HG02678 (cell line): ENCODE data around the gene DDX4.
"Not testable (repeated sequence)": the region's sequence is repeated elsewhere in the genome, so short reads cannot be mapped to it uniquely, and the experiment has no call there.

Source experiments
- ATAC-seq: cut with Tn5 transposase; IDR thresholded peaks from one replicate; pipeline ENCODE4 v1.9.1; 2021; ENCODE audit warnings: mild to moderate bottlenecking, moderate library complexity; ENCODE audit not compliant: unreplicated experiment

The DDX4 gene

DNA sequence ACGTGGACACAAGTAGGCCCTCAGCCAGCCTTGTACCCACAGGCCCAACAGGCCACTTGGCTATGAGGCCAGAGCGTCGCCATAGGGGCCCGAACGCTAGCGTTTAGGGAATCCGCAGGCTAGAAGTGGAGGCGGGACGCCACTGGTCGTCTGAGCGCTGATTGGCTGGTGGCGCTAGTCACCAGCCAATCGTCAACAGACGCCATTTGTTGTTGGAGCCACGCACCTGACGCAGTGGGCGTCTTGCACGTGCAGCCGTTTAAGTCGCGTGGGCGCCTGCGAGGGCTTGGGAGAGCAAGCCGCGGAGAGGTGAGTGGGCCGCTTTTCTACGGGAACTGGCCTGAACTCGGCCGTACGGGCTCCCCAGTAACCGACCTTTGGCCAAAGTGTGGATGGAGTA lies at the start of gene DDX4:
TSS of gene DDX4 (plus strand) at position 269 of the 400 bp plus-strand sequence. CDS start 903 bp downstream, outside the sequence.
- no peak for ATAC-seq

DNA sequence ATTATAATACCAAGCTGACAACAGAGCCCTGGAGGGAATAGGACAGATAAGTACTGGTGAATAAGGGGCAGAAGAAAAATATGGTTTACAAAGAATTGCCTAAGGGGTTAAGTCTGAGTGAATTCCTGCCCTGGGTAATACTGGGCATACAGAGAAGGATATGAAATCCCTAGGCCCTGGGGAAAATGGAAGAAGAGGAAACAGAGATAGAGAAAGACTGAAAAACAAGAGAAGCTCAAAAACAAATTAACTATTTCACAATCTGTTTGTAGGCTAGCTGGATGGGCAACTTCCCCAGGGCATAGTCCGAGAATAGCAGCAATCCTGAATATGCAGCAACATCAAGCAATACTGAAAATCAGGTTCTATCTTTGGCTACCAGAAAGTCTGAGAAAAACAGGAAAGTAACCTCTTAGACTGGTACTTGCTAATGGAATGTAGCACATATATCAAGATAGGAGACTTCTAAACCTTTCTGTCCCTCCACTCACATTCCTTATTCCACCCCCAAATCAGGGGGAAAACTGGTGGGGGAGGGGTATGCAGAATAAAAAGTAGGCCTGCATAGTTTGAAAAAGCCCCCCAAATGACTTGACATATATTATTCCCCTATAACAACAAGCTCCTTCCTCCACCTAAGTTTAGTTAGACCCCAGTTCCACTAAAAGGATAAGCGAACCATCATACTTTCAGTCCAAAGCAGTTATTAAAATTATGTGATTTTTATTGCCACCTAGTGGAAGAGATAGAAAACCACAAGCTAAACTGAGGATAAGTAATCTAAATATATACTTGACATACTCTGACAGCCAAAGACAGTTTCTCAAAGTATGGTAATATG lies 46.4 kb upstream of the DDX4 start:
- no peak for ATAC-seq

DNA sequence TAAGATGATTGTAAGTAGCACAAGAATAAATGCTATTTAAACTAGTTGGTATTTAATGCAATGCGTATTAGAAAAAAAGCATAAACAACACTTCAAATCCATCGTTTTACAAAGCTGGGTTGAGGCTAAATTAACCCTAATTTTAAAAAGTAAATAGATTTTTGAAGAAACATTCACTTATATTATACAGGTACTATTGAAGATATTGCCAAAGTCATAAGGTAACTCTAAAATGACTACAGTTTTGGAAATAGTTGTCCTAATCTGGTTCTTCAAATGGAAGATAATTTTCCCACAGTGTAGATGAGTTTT lies 45.8 kb upstream of the DDX4 start:
- no peak for ATAC-seq

DNA sequence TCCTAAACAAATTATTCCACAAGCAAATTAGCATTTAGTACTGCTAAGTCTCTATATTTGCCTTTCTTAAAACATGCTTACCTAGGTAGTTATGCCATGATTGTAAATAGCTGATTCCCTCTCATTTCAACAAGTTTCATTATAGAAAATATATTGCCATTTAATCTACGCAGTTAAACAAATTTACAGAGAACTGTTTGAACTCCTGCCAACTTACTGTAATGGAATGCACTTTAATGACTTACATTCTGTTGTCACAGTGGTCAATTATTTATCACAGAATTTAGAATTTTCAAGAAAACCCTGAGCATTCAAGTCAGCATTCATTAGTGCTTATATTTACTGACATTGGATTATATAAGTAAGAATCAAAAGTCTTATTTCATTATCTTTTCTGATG lies 45.4 kb upstream of the DDX4 start:
- no peak for ATAC-seq

DNA sequence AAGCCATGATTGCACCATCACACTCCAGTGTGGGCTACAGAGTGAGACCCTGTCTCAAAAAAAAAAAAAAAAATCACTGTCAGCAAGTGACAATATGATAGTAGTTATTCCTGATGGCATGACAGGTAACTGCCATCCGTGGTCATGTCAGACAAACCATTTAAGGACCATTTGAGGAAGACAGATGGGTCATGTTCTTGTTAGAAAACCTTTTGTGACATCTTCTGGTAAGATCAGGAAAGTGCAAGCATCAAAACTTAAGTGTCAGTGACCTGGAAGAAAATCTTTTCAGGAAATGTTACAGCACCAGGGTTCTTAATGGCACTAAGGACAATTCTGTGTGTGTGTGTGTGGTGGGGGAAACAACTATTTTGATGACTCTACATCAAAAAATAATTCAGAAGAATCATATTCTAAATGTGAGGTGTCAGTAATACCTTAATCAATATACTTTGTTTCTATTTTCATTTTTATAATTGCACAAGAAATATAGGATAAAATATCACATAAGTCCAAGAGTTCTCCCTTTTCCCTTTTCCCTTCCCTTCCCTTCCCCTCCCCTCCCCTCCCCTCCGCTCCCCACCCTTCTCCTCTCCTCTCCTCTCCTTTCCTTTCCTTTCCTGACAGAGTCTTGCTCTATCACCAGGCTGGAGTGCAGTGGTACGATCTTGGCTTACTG lies 43.6 kb upstream of the DDX4 start:
- ATAC-seq = no peak

DNA sequence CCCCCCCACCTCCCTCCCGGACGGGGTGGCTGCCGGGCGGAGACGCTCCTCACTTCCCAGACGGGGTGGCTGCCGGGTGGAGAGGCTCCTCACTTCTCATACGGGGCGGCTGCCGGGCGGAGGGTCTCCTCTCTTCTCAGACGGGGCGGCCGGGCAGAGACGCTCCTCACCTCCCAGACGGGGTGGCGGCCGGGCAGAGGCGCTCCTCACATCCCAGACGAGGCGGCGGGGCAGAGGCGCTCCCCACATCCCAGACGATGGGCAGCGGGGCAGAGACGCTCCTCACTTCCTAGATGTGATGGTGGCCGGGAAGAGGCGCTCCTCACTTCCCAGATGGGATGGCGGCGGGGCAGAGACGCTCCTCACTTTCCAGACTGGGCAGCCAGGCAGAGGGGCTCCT lies 41.2 kb upstream of the DDX4 start:
- not testable (repeated sequence) for ATAC-seq

DNA sequence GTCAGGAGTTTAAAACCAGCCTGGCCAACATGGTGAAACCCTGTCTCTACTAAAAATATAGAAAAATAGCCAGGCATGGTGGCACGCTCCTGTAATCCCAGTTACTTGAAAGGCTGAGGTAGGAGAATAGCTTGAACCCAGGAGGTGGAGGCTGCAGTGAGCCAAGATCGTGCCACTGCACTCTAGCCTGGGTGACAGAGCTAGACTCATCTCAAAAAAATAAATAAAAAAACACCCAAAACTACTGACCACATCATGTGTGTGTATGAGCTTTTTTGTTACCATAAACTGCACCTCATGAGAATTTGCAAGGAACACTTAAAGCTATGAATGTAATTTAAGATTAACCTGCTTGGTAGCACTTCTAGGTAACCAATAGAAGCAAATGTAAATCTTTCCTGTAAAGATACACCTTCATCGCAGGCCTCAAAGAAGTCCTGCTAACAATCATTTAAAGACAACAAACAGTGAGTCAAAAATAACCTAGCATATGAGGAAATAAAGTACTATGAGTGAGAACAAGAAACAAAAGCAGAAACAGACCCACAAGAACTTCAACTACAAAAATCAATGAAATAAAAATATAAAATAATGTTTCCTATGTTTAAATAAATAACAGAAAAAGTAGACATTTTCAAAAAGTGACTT lies 38.7 kb upstream of the DDX4 start:
- no peak for ATAC-seq

DNA sequence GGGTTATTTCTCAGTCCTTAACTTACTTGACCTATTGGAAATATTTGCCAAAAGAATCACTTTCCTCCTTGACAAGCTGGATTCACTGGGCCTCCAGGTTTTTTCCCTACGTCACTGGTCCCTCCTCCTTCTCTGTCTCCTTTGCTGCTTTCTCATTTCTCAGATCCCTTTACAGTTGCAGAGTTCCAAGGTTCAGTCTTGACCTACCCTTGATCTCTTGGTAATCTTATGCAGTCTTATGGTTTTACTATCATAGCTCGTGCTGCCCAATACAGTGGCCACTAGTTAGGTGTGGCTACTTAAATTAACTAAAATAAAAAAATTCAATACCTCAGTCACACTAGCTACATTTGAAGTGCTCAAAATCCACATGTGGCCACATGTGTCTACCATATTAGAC lies 37.1 kb upstream of the DDX4 start:
- ATAC-seq = no peak

DNA sequence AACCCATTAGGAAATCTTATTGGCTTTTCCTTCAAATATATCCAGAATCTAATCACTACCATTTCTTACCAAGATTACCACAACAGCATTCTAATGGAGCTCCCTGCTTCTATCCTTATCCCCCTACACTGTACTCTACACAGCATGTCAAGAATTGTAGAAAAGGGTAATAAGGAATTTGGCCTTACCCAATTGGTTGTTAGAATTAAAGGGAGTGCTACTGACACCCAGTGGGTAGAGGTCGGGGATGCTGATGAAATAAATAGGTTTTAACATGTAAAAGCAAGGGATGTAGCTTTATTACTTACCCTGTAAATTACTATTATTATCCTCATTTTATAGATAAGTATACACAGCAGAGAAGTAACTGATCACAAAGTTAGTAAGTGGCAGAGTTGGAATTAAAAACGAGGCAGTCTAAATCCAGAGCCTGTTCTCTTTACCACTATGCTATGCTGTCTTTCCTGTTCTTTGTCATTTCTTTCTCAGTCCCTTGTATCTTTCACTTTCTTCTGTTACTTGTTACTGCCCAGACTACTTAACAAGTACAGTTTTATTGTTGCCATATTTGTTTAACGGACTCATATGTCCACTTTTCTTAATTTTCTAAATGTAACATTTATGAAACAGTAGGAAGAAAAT lies 36.3 kb upstream of the DDX4 start:
- no peak for ATAC-seq

DNA sequence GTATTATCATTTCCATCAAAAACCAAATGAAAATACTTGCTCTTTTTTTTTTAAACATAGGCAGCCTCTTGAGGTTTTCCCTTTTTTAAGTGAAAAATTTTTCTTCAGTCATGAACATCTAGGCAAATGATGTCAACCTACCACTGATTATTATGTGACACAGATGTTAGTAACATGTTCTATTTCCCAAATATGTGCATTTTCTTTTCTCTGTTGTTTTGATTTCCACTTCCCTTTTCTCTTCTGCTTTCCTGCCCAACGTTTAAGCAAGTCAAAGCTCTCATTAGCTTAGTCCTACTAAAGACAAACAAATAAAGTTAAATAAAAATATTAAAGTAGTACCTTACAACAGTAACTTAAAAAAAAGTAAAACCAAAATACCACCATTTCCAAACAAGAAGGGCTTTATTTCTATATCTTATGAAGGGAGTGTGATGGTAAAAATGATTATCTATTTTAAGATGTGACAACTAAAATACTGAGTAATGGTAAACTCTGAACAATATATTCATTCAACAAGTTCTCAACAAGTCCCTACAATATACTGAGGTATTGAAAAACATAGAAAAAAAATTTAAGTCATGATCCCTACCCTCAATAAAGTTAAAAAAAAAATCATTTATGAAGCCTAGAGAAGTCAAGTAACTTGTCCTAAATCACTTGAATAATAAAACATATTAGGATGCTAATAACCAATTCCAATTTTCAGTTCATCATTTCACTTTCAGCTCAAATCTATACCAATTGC lies 35.1 kb upstream of the DDX4 start:
- peak; percentile 50 for ATAC-seq

DNA sequence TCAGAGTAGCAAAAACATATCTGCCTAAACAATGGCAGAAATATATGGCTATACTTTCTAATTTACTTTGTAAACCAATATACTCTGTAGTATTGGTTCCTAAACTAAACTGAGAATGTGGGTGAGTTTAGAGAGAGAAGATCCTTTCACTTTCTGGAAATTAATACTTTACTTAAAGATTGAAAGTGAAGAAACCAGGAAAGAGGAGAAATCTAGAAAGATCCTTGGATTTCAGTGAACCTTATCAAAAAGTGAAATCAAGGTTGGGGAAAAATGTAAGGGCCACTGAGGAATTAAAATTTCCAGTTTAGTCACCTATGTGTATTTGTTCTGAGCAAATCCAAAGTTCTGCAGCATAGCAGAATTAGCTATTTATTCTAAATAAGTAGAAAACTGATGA lies 31.6 kb upstream of the DDX4 start:
- no peak for ATAC-seq

DNA sequence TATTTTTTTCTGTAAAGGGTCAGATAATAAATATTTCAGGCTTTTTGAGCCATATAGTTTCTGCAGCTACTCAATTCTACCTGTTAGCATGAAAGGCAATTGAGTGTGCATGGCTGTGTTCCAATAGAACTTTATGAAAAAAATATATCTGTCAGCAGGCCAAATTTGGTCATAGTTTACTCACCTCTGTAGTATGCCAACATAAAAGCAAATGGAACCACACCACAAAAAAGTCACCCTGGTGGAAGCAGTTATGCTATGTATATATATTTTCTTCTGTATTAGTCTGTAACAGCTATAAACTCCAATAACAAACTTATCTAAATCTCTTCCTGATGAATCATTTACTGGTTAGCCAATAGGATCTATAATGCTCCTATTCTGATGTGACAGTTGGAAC lies 29.1 kb upstream of the DDX4 start:
- no peak for ATAC-seq

DNA sequence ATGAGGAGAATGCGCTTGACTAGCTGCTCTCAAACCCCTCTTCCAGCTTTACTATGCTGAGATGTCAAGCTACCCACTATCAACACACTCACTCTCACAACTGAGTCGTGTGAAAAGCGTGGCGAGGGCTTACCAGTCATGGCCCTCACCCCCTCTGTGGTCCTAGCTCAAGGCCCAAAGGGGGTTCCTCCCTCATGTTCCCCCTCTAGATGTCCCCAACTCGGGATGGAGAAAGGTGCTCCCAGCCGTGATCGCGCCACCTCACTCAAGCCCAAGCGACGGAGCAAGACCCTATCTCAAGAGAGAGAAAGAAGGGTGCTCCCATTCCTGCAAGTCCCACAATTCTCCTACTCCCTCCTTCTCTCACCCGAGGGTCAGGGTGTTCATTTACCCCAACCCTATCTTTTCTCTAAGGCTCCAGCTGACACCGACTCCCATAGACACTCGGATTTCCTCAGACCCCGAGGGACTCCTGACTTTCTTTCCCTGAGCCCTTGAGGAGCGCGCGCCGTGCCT lies 26.3 kb upstream of the DDX4 start:
- no peak for ATAC-seq

DNA sequence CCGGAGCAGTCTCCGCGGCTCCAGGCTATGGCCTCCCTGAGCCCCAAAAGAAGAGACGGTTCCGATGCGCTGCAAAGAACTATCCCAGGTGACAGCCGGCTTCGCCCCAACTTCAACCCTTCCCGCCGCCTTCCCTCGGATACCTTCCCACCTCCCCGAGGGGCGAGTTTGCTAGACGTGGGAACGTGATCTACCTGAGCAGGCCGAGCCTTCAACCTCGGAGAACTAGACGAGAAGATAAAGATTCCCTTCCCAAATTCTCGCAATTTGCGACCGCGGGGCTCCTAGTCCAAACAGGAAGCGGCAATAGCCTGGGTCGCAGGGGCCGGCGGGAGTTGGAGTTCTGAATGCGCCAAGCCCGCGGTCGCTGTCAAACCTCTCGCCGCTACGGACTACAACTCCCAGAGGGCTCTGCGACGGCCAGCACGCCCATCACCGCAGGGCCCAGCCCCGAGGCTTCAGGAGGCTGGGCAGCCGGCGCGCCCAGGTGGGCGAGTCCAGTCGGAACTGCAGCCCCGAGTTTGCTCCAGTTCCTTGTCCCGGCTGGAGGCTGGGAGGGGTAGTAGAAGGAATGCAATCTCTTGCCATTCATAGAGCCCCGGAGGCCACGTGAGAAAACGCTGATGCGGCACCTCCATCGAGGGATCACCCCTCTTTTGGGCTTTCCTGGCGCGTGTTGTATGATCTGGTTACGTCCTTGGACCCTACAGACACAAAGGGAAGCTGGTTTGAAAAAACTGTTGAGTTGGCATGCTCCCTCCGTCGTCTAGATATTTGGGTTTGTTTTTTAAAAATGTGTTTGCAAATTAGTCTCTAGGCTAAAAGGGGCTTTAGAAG lies 25.6 kb upstream of the DDX4 start, which contains the start of gene SLC38A9:
TSS of gene SLC38A9 (minus strand) at position 302 of the 837 bp plus-strand sequence. CDS start 14,366 bp downstream, outside the sequence.
- peak; percentile 100 for ATAC-seq

DNA sequence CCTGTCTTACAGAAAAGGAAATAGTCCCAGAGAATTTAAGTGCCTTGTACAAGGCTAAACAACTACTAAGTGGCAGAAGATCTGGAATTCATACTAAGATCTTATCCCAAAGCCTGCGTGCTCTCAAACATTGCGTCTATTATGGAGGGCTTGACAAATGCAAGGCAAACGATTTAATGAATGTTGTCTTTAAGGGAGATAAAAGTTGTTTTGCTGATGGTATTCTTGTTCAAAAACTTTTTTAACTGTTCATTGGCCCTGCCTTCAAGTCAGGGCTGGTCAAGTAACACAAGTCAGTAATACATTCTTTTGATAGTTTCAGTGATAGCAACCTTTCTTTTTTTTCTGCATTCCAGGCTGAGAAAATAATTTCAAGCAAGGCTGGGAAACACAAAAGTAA lies 24.0 kb upstream of the DDX4 start:
- ATAC-seq = no peak

DNA sequence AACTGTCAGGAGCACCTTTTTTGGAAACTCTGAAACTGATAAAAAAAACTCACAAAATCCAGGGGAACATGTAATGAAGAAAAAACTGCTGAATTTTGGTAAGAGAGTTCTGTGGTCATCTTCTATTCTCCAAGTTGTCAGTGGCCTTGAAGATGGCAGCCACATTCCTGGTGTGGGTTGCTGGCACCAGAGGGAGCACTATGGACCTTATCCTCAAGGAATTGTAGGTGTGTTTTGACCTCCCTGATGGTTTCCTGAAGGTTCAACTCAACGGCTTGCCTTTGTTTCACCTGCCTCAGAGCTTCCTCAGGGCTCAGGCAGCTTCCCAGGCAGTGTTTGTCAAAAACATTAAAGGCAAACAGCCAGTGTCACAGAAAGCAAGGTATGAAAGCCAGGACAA lies 23.5 kb upstream of the DDX4 start:
- ATAC-seq = no peak

DNA sequence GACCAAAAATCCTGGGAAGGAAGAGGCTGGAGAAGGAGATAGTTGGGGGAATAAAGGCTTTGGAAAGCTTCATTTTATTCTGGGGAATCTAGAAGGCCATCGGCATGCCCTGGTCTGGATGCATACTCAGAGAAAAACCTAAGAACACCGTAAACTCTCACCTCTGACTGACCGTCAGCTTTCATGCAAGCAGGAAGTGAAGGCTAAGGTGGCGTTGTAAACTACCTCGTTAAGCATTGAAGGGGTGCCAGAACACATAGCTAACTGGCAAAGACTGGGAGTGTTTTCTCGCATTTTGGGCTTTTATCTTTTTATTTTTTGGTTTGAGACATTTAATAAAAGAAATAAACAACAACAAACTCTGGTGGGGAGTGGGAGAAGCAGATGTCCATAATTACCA lies 23.1 kb upstream of the DDX4 start:
- ATAC-seq = no peak

DNA sequence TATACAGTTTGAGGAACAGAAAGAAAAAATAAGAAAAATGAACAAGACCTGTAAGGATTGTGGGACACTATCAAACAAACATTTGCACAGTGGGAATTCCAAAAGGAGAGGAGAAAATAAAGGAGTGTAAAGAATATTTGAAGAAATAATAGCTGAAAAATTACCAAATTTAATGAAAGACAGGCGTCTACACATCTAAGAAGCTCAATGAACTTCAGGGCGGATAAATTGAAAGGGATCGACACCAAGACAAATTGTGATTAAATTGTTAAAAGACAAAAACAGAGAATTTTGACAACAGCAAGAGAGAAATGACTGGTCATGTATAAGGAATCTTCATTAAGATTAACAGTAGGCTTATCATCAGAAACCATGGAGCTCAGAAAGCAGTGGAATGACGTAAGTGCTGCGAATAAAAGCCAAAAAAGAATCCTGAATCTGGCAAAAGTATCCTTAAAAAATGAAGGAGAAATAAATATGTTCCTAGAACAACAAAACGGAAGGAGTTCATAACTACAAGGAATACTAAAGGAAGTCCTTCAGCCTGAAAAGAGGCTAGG lies 22.3 kb upstream of the DDX4 start:
- ATAC-seq = no peak

DNA sequence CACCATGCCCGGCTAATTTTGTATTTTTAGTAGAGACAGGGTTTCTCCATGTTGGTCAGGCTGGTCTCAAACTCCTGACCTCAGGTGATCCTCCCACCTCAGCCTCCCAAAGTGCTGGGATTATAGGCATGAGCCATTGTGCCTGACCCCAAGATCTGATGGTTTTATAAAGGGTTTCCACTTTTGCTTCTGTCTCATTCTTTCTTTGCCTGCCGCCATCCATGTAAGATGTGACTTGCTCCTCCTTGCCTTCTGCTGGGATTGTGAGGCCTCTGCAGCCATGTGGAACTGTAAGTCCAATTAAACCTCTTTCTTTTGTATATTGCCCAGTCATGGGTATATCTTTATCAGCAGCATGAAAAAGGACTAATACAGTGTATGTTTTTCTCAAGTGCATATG lies 18.8 kb upstream of the DDX4 start:
- ATAC-seq = not testable (repeated sequence)
